GM19025 (cell line): Measurements from ENCODE around the gene TPCN2.

ENCODE experiments used
- ATAC-seq: cut with Tn5 transposase; IDR thresholded peaks from one replicate; pipeline ENCODE4 v1.9.1; 2021; ENCODE audit warnings: mild to moderate bottlenecking, low read depth, moderate library complexity; ENCODE audit not compliant: unreplicated experiment

Gene TPCN2

DNA sequence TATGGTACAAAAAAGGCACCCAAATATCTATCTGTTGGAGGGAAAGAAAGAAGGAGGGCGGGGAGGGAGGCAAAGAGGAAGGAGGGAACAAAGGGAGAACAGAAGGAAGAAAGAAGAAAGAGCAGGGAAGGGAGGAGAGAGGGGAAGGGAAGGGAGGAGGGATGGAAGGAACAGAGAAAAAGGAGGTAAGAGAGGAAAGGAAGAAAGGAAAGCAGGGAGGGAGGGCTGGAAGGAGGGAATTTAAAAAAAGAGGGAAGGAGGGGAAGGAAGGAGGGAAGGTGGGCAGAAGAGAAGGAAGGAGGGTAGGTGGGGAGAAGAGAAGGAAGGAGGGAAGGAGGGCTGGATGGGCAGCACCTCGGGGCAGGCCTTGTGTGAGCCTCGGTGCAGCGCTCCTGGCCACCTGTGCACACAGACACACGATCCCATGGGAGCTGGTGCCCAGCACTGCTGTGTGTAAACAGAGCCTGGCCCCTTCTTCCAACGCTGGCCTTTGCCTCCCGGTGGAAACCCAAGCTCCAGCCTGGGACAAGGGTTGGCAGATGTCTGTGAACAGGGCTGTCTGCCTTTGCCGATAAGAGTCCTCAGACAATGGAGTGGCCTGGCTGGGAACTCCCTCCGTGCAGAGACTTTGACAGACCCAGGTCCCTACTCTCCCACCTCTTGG is 130.2 kb downstream of the TPCN2 start:
- ATAC-seq, result no peak

DNA sequence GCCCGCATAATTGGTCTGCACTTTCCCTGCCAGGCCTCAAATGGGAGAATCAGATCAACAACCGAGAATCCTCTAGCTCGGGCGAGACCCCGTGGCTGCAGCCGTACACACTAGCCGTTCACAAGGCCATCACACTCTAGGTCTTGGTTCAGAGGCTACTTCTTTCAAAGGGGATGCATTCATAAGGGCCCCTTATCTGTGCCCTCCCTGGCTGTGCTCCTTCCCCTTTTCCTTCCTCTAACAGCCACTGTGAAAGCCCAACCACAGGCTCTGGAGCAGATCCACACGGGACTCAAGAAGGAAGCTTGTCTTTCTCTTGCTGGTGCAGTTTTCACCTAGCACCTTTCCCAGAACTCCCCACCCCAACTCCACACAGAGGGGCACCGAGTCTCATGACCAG is 131.5 kb downstream of the TPCN2 start:
- no peak for ATAC-seq

DNA sequence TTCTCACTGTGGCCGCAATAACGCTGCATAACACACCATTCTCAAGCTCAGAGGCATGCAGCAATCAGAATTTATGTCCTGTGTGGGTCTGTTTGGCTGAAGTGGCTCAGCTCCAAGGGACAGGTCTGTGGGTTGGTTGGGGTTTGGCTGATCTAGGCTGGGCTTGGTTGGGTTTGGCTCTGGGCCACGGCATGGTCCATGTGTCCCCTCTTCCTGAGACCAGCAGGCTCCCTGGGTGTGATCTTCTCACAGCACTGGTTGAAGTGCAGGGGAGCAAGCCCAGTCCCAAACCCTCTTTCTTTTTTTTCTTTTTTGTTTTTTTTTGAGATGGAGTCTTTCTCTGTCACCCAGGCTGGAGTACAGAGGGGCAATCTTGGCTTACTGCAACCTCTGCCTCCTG is 132.0 kb downstream of the TPCN2 start:
- no peak for ATAC-seq

DNA sequence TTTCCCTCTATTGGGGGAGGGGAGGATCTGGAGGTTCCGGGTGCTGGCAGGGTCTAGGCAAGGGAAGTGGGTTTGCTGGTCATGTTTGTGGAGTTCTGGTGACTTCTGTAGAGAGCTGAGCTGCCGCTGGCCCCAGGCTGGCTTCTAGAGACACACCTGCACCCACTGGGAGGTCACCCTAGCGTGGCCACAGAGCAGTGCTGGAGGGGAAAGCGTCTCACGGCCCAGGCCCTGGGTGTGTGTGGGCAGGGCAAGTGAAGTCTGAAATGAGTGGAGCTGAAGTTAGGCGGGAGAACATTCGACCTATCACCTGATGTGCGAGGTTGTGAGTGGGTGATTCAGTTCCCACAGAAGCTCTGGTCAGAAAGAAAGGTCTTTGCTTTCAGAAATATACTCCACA is 134.9 kb downstream of the TPCN2 start:
- no peak for ATAC-seq
